Erythroblast (primary cell): Measurements from ENCODE around the gene HDX.
"Not testable (repeated sequence)": the region's sequence is repeated elsewhere in the genome, so short reads cannot be mapped to it uniquely, and the experiment has no call there.

Source experiments
- GATA1 ChIP-seq: IDR thresholded peaks from 2 replicates; pipeline ENCODE4 v1.6.1; 2011; ENCODE audit warnings: low read depth, mild to moderate bottlenecking, control low read depth, low read length, moderate library complexity
- POLR2A ChIP-seq: IDR thresholded peaks from 2 replicates; pipeline ENCODE4 v1.6.1; 2011; ENCODE audit warnings: mild to moderate bottlenecking, low read length

- not testable (repeated sequence) for TF ChIP-seq POLR2A, GATA1
These were observed 39.1 kb upstream of the HDX start for GRCh38 chrX:84541315-84541714.
